ENCODE results near the gene KCND2. TPM values are rescaled to one million over a fixed set of nuclear protein-coding genes. Genes with fewer than 3 reads are reported as not detected.

KCND2 gene
- polyA plus RNA-seq, 3 donors, result not detected

DNA sequence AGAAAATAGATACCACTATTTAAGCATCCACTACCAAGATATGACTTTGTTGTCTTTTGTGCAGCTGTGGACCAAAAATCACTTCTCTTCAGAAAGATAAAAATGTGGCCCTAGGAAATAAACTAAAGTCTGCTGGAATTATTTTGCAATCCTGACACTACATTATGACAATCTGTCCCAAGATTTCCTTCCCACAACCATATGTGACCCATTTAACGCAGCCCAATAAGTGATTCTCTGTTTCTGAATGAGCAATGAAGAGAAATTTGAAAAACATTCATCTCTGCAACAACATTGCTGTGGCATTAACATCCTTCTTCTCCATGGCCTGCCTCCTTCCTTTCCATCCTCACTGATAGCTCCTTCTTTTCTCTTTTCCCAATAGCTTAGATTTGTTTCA lies 373.0 kb downstream of the KCND2 start:
- H3K4me3 ChIP-seq (replicated peaks in 1 of 3; ENCODE audit: low read depth in 2 of 3, low read length in 3 of 3), result no peak overlapping the region
- H2AFZ ChIP-seq (ENCODE audit: insufficient read depth, low read depth, low read length, poor library complexity, severe bottlenecking), result no peak overlapping the region
- peaks cover 0 to under 1% of the 10 kb centered on the region in 2 donors for H3K9me3 ChIP-seq (replicated peaks in 1 of 2; ENCODE audit: control insufficient read depth in 1 of 2, insufficient read depth in 1 of 2, low read length in 2 of 2)
- H3K27me3 Mint-ChIP-seq (ENCODE audit: low read depth in 3 of 3), result peaks cover 0 to 6% (median 2%) of the 10 kb centered on the region in 3 donors
- no peak overlapping the region for H3K9ac ChIP-seq (ENCODE audit: insufficient read depth, low read length, poor library complexity, severe bottlenecking)
- intact Hi-C loops (cut with micrococcal nuclease), result no loop called here
- H3K27ac Mint-ChIP-seq, result no peak overlapping the region
- no peak overlapping the region for H3K27ac ChIP-seq (ENCODE audit: low read depth in 1 of 2, low read length in 2 of 2)
- no peak overlapping the region for H3K4me2 ChIP-seq (replicated peaks; ENCODE audit: extremely low read depth, low read length, poor library complexity, severe bottlenecking)
- H3K79me2 ChIP-seq (ENCODE audit: insufficient read depth, low read length), result no peaks in the 10 kb centered on the region
- TF ChIP-seq, protein P1, sequence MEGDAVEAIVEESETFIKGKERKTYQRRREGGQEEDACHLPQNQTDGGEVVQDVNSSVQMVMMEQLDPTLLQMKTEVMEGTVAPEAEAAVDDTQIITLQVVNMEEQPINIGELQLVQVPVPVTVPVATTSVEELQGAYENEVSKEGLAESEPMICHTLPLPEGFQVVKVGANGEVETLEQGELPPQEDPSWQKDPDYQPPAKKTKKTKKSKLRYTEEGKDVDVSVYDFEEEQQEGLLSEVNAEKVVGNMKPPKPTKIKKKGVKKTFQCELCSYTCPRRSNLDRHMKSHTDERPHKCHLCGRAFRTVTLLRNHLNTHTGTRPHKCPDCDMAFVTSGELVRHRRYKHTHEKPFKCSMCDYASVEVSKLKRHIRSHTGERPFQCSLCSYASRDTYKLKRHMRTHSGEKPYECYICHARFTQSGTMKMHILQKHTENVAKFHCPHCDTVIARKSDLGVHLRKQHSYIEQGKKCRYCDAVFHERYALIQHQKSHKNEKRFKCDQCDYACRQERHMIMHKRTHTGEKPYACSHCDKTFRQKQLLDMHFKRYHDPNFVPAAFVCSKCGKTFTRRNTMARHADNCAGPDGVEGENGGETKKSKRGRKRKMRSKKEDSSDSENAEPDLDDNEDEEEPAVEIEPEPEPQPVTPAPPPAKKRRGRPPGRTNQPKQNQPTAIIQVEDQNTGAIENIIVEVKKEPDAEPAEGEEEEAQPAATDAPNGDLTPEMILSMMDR (IDR thresholded peaks at IDR 0.05), result no peak
- no CpG with 5 or more reads among the region's 1 CpG for WGBS (ENCODE audit: insufficient coverage)
- no peaks in the 10 kb centered on the region for H3K4me1 ChIP-seq (ENCODE audit: control insufficient read depth in 1 of 2, insufficient read depth in 2 of 2, low read length in 2 of 2)
- H3K36me3 Mint-ChIP-seq, result no peaks in the 10 kb centered on the region
- H3K27me3 ChIP-seq (ENCODE audit: control insufficient read depth in 2 of 2, insufficient read depth in 2 of 2, low read length in 2 of 2), result no peaks in the 10 kb centered on the region
- H3K36me3 ChIP-seq (replicated peaks in 1 of 2; ENCODE audit: control insufficient read depth in 1 of 2, insufficient read depth in 2 of 2, low read length in 2 of 2), result no peaks in the 10 kb centered on the region
- no peaks in the 10 kb centered on the region for H3K4me1 Mint-ChIP-seq
- no peaks in the 10 kb centered on the region for H4K20me1 ChIP-seq (ENCODE audit: insufficient read depth, low read length)
- no peak for DNase-seq
- peaks cover 0 to 5% (median 0%) of the 10 kb centered on the region in 7 donors for H3K9me3 Mint-ChIP-seq
- H3K4me3 Mint-ChIP-seq, result no peak overlapping the region

DNA sequence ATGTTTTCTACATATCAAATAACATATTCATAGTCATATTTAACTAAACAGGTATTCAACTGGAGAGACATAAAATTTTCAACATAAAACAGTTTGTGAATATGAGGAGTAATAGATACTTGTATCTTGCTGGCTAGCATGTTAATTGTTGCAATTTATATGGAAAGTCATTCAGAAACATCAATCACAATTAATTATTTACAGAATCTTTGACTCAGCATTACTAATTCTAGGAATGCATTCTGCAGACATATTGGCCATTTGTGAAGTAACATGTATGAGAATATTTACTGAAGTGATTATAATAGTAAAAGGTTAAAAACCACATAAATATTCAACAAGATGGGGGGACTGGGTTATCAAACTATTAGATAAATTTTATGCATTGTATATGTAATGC lies 381.3 kb downstream of the KCND2 start:
- Mint-ChIP-seq H3K27me3 (ENCODE audit: low read depth in 3 of 3) (peaks cover 2 to 5% (median 4%) of the 10 kb centered on the region in 3 donors), H3K9me3 (peaks cover 0 to 13% (median 5%) of the 10 kb centered on the region in 7 donors), H3K27ac (no peak overlapping the region), H3K36me3 (no peaks in the 10 kb centered on the region), H3K4me1 (no peaks in the 10 kb centered on the region), H3K4me3 (no peak overlapping the region)
- no peak overlapping the region for H3K4me3 ChIP-seq (replicated peaks in 1 of 3; ENCODE audit: low read depth in 2 of 3, low read length in 3 of 3)
- H3K9ac ChIP-seq (ENCODE audit: insufficient read depth, low read length, poor library complexity, severe bottlenecking), result no peak overlapping the region
- H4K20me1 ChIP-seq (ENCODE audit: insufficient read depth, low read length), result no peaks in the 10 kb centered on the region
- no peak overlapping the region for H3K27ac ChIP-seq (ENCODE audit: low read depth in 1 of 2, low read length in 2 of 2)
- H3K4me2 ChIP-seq (replicated peaks; ENCODE audit: extremely low read depth, low read length, poor library complexity, severe bottlenecking), result no peak overlapping the region
- H3K4me1 ChIP-seq (ENCODE audit: control insufficient read depth in 1 of 2, insufficient read depth in 2 of 2, low read length in 2 of 2), result no peaks in the 10 kb centered on the region
- intact Hi-C loops (cut with micrococcal nuclease), result no loop called here
- H3K9me3 ChIP-seq (replicated peaks in 1 of 2; ENCODE audit: control insufficient read depth in 1 of 2, insufficient read depth in 1 of 2, low read length in 2 of 2), result peaks cover 0 to 7% of the 10 kb centered on the region in 2 donors
- H2AFZ ChIP-seq (ENCODE audit: insufficient read depth, low read depth, low read length, poor library complexity, severe bottlenecking), result no peak overlapping the region
- no peaks in the 10 kb centered on the region for H3K27me3 ChIP-seq (ENCODE audit: control insufficient read depth in 2 of 2, insufficient read depth in 2 of 2, low read length in 2 of 2)
- DNase-seq, result no peak
- TF ChIP-seq, protein P1 (IDR thresholded peaks at IDR 0.05), result no peak
- no peaks in the 10 kb centered on the region for H3K79me2 ChIP-seq (ENCODE audit: insufficient read depth, low read length)
- no peaks in the 10 kb centered on the region for H3K36me3 ChIP-seq (replicated peaks in 1 of 2; ENCODE audit: control insufficient read depth in 1 of 2, insufficient read depth in 2 of 2, low read length in 2 of 2)

Data from CD14-positive monocyte (primary cell).